IMR-90 (cell line): Measurements from ENCODE around the gene GALNT14. TPM values are rescaled to one million over a fixed set of nuclear protein-coding genes. Genes with fewer than 3 reads are reported as not detected.

Experiments
- ATAC-seq: fragments of 200-7000 bp; cut with Tn5 transposase; 2 replicates; pipeline ENCODE4 v1.9.1; 2020; ENCODE audit warnings: low read depth, mild to moderate bottlenecking, moderate library complexity
- BruUV-seq: library from RNA; stranded (reverse); fragments of 400-500 nt; replicated peaks from 2 replicates; lab custom pipeline; 2021; lab: Mats Ljungman, UMichigan
- CTCF ChIA-PET: fragments of 300-600 bp; formaldehyde crosslinking; extraction: SDS; loops from one replicate; lab custom pipeline; 2021; ENCODE audit warnings: antibody characterized with exemption; lab: Yijun Ruan, JAX
- POLR2A ChIA-PET: fragments of 300-600 bp; sonication (Branson Sonifier 250); formaldehyde crosslinking; loops from one replicate; lab custom pipeline; 2022; ENCODE audit warnings: antibody characterized with exemption; ENCODE audit not compliant: unreplicated experiment; lab: Charles Lee
- DNase-seq: peaks from one replicate; pipeline ENCODE4 v3.0.0; 2013
- H2AFZ ChIP-seq: replicated peaks from 2 replicates; pipeline ENCODE3; 2013; ENCODE audit warnings: low read length, mild to moderate bottlenecking; ENCODE audit not compliant: poor library complexity
- H2AK5ac ChIP-seq: 2 replicates; pipeline ENCODE4 v1.6.1; 2013; ENCODE audit warnings: low read depth, low read length, inconsistent platforms
- H2AK9ac ChIP-seq: replicated peaks from 2 replicates; pipeline ENCODE3; 2013; ENCODE audit warnings: mild to moderate bottlenecking, low read depth, low read length, moderate library complexity; ENCODE audit not compliant: poor library complexity
- H2BK120ac ChIP-seq: 2 replicates; pipeline ENCODE4 v1.6.1; 2013; ENCODE audit warnings: low read depth, low read length, inconsistent platforms
- H2BK15ac ChIP-seq: 3 replicates; pipeline ENCODE4 v1.6.1; 2013; ENCODE audit warnings: low read depth, low read length, inconsistent platforms
- H2BK20ac ChIP-seq: 2 replicates; pipeline ENCODE4 v1.6.1; 2013; ENCODE audit warnings: low read depth, mild to moderate bottlenecking, inconsistent platforms, low read length, moderate library complexity
- H2BK5ac ChIP-seq: 2 replicates; pipeline ENCODE4 v1.6.1; 2013; ENCODE audit warnings: mild to moderate bottlenecking, low read depth, low read length, inconsistent platforms; ENCODE audit not compliant: poor library complexity, severe bottlenecking
- H3K14ac ChIP-seq: replicated peaks from 2 replicates; pipeline ENCODE4 v1.6.1; 2013; ENCODE audit warnings: low read depth, low read length, inconsistent platforms
- H3K18ac ChIP-seq: 2 replicates; pipeline ENCODE4 v1.6.1; 2013; ENCODE audit warnings: low read depth, low read length, control low read depth
- H3K23ac ChIP-seq: 2 replicates; pipeline ENCODE4 v1.6.1; 2013; ENCODE audit warnings: low read depth, low read length, inconsistent platforms
- H3K27ac ChIP-seq: 2 replicates; pipeline ENCODE4 v1.5.1; 2013; ENCODE audit warnings: mild to moderate bottlenecking, control low read depth, low read length; ENCODE audit not compliant: insufficient read depth
- H3K27me3 ChIP-seq: 2 replicates; pipeline ENCODE4 v1.6.1; 2013; ENCODE audit warnings: low read length; ENCODE audit not compliant: control insufficient read depth, insufficient read depth
- H3K36me3 ChIP-seq: 2 replicates; pipeline ENCODE4 v1.6.1; 2013; ENCODE audit warnings: low read length, mixed read lengths; ENCODE audit not compliant: control insufficient read depth, insufficient read depth
- H3K4ac ChIP-seq: 2 replicates; pipeline ENCODE4 v1.6.1; 2013; ENCODE audit warnings: low read depth, low read length, inconsistent platforms
- H3K4me1 ChIP-seq: 2 replicates; pipeline ENCODE4 v1.6.1; 2013; ENCODE audit warnings: low read length, mixed read lengths; ENCODE audit not compliant: control insufficient read depth, insufficient read depth
- H3K4me2 ChIP-seq: 2 replicates; pipeline ENCODE4 v1.6.1; 2013; ENCODE audit warnings: low read depth, mild to moderate bottlenecking, control low read depth, low read length, moderate library complexity
- H3K4me3 ChIP-seq: 2 replicates; pipeline ENCODE4 v1.5.1; 2013; ENCODE audit warnings: low read depth, mild to moderate bottlenecking, control low read depth, low read length, moderate library complexity; ENCODE audit not compliant: insufficient read depth
- H3K56ac ChIP-seq: 2 replicates; pipeline ENCODE4 v1.6.1; 2013; ENCODE audit warnings: low read length, inconsistent platforms; ENCODE audit not compliant: insufficient read depth; ENCODE audit errors: extremely low read depth
- H3K79me1 ChIP-seq, 2 experiments: 2 replicates each; pipeline ENCODE4 v1.6.1; 2013; ENCODE audit warnings: low read length in 2 of 2, inconsistent platforms in 1 of 2, low read depth in 1 of 2
- H3K9ac ChIP-seq: 2 replicates; pipeline ENCODE4 v1.6.1; 2013; ENCODE audit warnings: low read depth, low read length, control low read depth
- H3K9me1 ChIP-seq: 2 replicates; pipeline ENCODE4 v1.6.1; 2013; ENCODE audit warnings: low read length, inconsistent platforms; ENCODE audit not compliant: insufficient read depth
- H3K9me3 ChIP-seq: 2 replicates; pipeline ENCODE4 v1.6.1; 2013; ENCODE audit warnings: low read length; ENCODE audit not compliant: control insufficient read depth, insufficient read depth
- H4K20me1 ChIP-seq: 2 replicates; pipeline ENCODE4 v1.6.1; 2013; ENCODE audit warnings: low read length, inconsistent platforms; ENCODE audit not compliant: insufficient read depth
- H4K5ac ChIP-seq: 2 replicates; pipeline ENCODE4 v1.6.1; 2013; ENCODE audit warnings: mild to moderate bottlenecking, low read depth, low read length, control low read depth
- H4K8ac ChIP-seq, 2 experiments: 2 replicates each; pipeline ENCODE4 v1.6.1; 2013; ENCODE audit warnings: low read depth in 2 of 2, low read length in 2 of 2, control low read depth in 1 of 2, inconsistent platforms in 1 of 2
- H4K91ac ChIP-seq: 2 replicates; pipeline ENCODE4 v1.6.1; 2013; ENCODE audit warnings: low read depth, low read length, inconsistent platforms; ENCODE audit not compliant: insufficient read depth
- CEBPB ChIP-seq: IDR thresholded peaks from 2 replicates; pipeline ENCODE4 v1.6.1; 2012; ENCODE audit warnings: low read depth, low read length, improper control_type of control experiment
- FOS ChIP-seq: fragments of 150-350 bp; IDR thresholded peaks from 2 replicates; pipeline ENCODE4 v1.6.1; 2016; ENCODE audit warnings: low read depth, low read length
- MAFK ChIP-seq: IDR thresholded peaks from 2 replicates; pipeline ENCODE4 v1.6.1; 2012; ENCODE audit warnings: low read depth, low read length, improper control_type of control experiment
- MAZ ChIP-seq: IDR thresholded peaks from 2 replicates; pipeline ENCODE4 v1.6.1; 2012; ENCODE audit warnings: low read depth, mild to moderate bottlenecking, low read length, improper control_type of control experiment, moderate library complexity, borderline replicate concordance
- MXI1 ChIP-seq: IDR thresholded peaks from 2 replicates; pipeline ENCODE4 v1.6.1; 2012; ENCODE audit warnings: low read depth, mild to moderate bottlenecking, low read length, moderate library complexity, borderline replicate concordance
- SMC3 ChIP-seq: fragments of 150-350 bp; IDR thresholded peaks from 2 replicates; pipeline ENCODE4 v1.6.1; 2016; ENCODE audit warnings: low read depth, mild to moderate bottlenecking, antibody characterized with exemption, low read length, moderate library complexity
- WGBS, 2 experiments: methylation state at CpG; one replicate each; pipeline versions ENCODE4 v1.1.5 to v1.1.7; 2013; ENCODE audit warnings: missing lambda C conversion rate in 2 of 2; ENCODE audit not compliant: insufficient read length in 1 of 2; ENCODE audit errors: extremely low coverage in 2 of 2; 5-methylcytosine and 5-hydroxymethylcytosine counted together
- dilution Hi-C: fragments of 300-500 bp; cut with HindIII; formaldehyde crosslinking; loops from one replicate; pipeline ENCODE4 v1.14.3; 2018; ENCODE audit warnings: low sequenced_read_pairs; ENCODE audit not compliant: unreplicated experiment
- in situ Hi-C: fragments of 300-500 bp; cut with MboI; formaldehyde crosslinking; loops from 3 replicates; pipeline ENCODE4 v1.14.3; 2019; ENCODE audit warnings: low sequenced_read_pairs, inconsistent platforms, mixed read lengths
- intact Hi-C: fragments of 100-400 bp; cut with micrococcal nuclease; formaldehyde crosslinking; loops from 2 replicates; pipeline ENCODE4 v1.10.0; 2022
- polyA plus RNA-seq, 3 experiments: library from polyadenylated mRNA; depleted of rRNA; stranded (reverse); fragments of >200 nt; gene quantifications; 2 replicates each; pipeline ENCODE4 v1.2.3, GENCODE V29; 2012; ENCODE audit warnings: low replicate concordance in 1 of 3
- total RNA-seq: library from RNA; depleted of rRNA; stranded (reverse); fragments of >200 nt; gene quantifications from 2 replicates; pipeline ENCODE4 v1.2.3, GENCODE V29; 2012
- TF ChIP-seq, protein P1 (sequence below): conservative IDR thresholded peaks from 2 replicates; pipeline ENCODE4 v1.5.1; 2012; ENCODE audit warnings: mild to moderate bottlenecking, low read depth, low read length, improper control_type of control experiment

The GALNT14 gene
- total and polyA plus RNA-seq, 2 of the 4 experiments (the other 2 are of a cell fraction): 0.15 to 0.18 TPM

DNA sequence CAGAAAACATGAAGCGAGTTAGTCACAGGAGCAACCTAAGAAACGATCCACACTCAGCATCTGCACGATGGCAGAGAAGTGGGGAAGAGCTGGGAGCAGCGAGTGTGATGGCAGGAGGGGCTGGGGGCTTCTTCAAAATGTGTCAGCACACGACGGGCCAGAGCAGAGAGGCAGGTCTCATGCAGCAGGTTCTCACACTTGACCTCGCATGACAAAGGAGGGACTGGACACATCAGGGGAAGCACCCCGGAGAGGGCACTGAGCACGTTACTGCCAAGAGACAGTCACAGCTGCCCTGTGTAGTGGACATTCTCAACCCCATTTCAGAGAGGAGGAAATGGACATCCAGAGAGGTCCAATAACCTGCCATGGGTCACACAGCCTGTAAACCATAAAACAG lies 226.9 kb downstream of the GALNT14 start:
- Histone ChIP-seq H3K56ac (no peak overlapping the region), H3K27me3 (no peaks in the 10 kb centered on the region; the same call in 1 of the 2 replicates), H3K4me3 (no peak overlapping the region), H4K5ac (no peak overlapping the region), H3K4me2 (no peak overlapping the region), H3K4me1 (no peaks in the 10 kb centered on the region), H3K18ac (no peak overlapping the region), H4K20me1 (no peaks in the 10 kb centered on the region), H2AK5ac (no peak overlapping the region), H4K91ac (no peak overlapping the region), H2BK5ac (no peak overlapping the region), H3K23ac (no peak overlapping the region), H3K36me3 (no peaks in the 10 kb centered on the region), H3K79me1 (no peaks in the 10 kb centered on the region), H4K8ac (no peak overlapping the region), H2BK120ac (no peak overlapping the region), H3K27ac (no peak overlapping the region), H2BK15ac (no peak overlapping the region), H3K14ac (no peak overlapping the region), H2AK9ac (no peak overlapping the region), H3K9me3 (no peaks in the 10 kb centered on the region), H3K9ac (no peak overlapping the region), H3K9me1 (no peaks in the 10 kb centered on the region), H2AFZ (no peak overlapping the region), H2BK20ac (no peak overlapping the region), H3K4ac (no peak overlapping the region)
- in situ Hi-C loops (no loop called here), intact Hi-C loops (no loop called here), dilution Hi-C loops (no loop called here)
- TF ChIP-seq SMC3: no peak
- TF ChIP-seq CEBPB: no peak
- no peak for TF ChIP-seq MXI1
- TF ChIP-seq, protein P1, sequence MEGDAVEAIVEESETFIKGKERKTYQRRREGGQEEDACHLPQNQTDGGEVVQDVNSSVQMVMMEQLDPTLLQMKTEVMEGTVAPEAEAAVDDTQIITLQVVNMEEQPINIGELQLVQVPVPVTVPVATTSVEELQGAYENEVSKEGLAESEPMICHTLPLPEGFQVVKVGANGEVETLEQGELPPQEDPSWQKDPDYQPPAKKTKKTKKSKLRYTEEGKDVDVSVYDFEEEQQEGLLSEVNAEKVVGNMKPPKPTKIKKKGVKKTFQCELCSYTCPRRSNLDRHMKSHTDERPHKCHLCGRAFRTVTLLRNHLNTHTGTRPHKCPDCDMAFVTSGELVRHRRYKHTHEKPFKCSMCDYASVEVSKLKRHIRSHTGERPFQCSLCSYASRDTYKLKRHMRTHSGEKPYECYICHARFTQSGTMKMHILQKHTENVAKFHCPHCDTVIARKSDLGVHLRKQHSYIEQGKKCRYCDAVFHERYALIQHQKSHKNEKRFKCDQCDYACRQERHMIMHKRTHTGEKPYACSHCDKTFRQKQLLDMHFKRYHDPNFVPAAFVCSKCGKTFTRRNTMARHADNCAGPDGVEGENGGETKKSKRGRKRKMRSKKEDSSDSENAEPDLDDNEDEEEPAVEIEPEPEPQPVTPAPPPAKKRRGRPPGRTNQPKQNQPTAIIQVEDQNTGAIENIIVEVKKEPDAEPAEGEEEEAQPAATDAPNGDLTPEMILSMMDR: no peak
- TF ChIP-seq MAZ: no peak
- TF ChIP-seq FOS: no peak
- no peak for TF ChIP-seq MAFK
- ChIA-PET POLR2A (no interaction called here), CTCF (no interaction called here)
- no TSS peak for BruUV-seq
- DNase-seq: no peak
- WGBS, 2 experiments: 57% methylated on average over 5 of the region's 9 CpGs; no CpG with 5 or more reads in 1 of the 2 experiments
- ATAC-seq: no peak
